HCT116 (cell line): ENCODE data around the gene OR9Q1.

Source experiments
- CEBPB ChIP-seq: IDR thresholded peaks from 2 replicates; pipeline ENCODE4 v1.6.1; 2012; ENCODE audit warnings: low read depth
- CTCF ChIP-seq, 3 experiments: fragments of 200-600 bp in 1 of 3; sonication (generic) in 1 of 3; IDR thresholded peaks in 2 of 3; conservative IDR thresholded peaks in 1 of 3; 2 replicates each; pipeline ENCODE4 v1.5.1; 2012 to 2017; ENCODE audit warnings: low read depth in 2 of 3, low read length in 2 of 3, antibody characterized with exemption in 1 of 3, borderline replicate concordance in 1 of 3, control low read depth in 1 of 3, mild to moderate bottlenecking in 1 of 3, mixed read lengths in 1 of 3, mixed run types in 1 of 3, moderate library complexity in 1 of 3; ENCODE audit not compliant: insufficient read depth in 1 of 3
- EGR1 ChIP-seq: IDR thresholded peaks from 2 replicates; pipeline ENCODE4 v1.6.1; 2012; ENCODE audit warnings: low read depth
- EZH2 ChIP-seq: fragments of 200-600 bp; sonication (generic); IDR thresholded peaks from 2 replicates; pipeline ENCODE4 v1.6.1; 2017; ENCODE audit warnings: antibody characterized with exemption, mixed run types
- EZH2phosphoT487 ChIP-seq: fragments of 200-600 bp; IDR thresholded peaks from 2 replicates; pipeline ENCODE4 v1.6.1; 2018; ENCODE audit warnings: antibody characterized with exemption, borderline replicate concordance
- JUND ChIP-seq: IDR thresholded peaks from 2 replicates; pipeline ENCODE4 v1.6.1; 2012
- POLR2A ChIP-seq: IDR thresholded peaks from 2 replicates; pipeline ENCODE4 v1.7.0; 2011; ENCODE audit warnings: borderline replicate concordance; ENCODE audit not compliant: insufficient read depth, insufficient read length; ENCODE audit errors: extremely low read depth
- POLR2AphosphoS5 ChIP-seq: IDR thresholded peaks from 2 replicates; pipeline ENCODE4 v1.6.1; 2011; ENCODE audit warnings: mild to moderate bottlenecking, low read depth, low read length, moderate library complexity
- RAD21 ChIP-seq: IDR thresholded peaks from 2 replicates; pipeline ENCODE4 v1.6.1; 2012; ENCODE audit warnings: low read depth, mild to moderate bottlenecking
- REST ChIP-seq: IDR thresholded peaks from 2 replicates; pipeline ENCODE4 v1.6.1; 2012; ENCODE audit warnings: low read depth
- SIN3A ChIP-seq: IDR thresholded peaks from 2 replicates; pipeline ENCODE4 v1.6.1; 2012; ENCODE audit warnings: low read depth
- SP1 ChIP-seq: IDR thresholded peaks from 2 replicates; pipeline ENCODE4 v1.6.1; 2012; ENCODE audit warnings: low read depth
- SRF ChIP-seq: IDR thresholded peaks from 2 replicates; pipeline ENCODE4 v1.6.1; 2012; ENCODE audit warnings: low read depth
- TF ChIP-seq, protein P1 (sequence below): IDR thresholded peaks from 2 replicates; pipeline ENCODE4 v1.6.1; 2012

- no peak for TF ChIP-seq CEBPB
- TF ChIP-seq CTCF (IDR thresholded peaks at IDR 0.05 in 2 of 3, conservative IDR thresholded peaks at IDR 0.05 in 1 of 3; ENCODE audit: borderline replicate concordance in 1 of 3, insufficient read depth in 1 of 3, low read depth in 2 of 3, low read length in 2 of 3): no peak
- TF ChIP-seq POLR2A: no peak
- TF ChIP-seq, protein P1, sequence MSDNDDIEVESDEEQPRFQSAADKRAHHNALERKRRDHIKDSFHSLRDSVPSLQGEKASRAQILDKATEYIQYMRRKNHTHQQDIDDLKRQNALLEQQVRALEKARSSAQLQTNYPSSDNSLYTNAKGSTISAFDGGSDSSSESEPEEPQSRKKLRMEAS: no peak
- TF ChIP-seq POLR2AphosphoS5: no peak
- TF ChIP-seq JUND: no peak
- TF ChIP-seq RAD21: no peak
- TF ChIP-seq SIN3A: no peak
- no peak for TF ChIP-seq EZH2phosphoT487
- TF ChIP-seq EZH2: no peak
- TF ChIP-seq EGR1: no peak
- TF ChIP-seq SP1: no peak
- TF ChIP-seq SRF: no peak
- TF ChIP-seq REST: no peak
Observed at GRCh38 chr11:58222721-58223120, 199.0 kb downstream of the OR9Q1 start.
